ENCODE measurements around the gene TBX5.
A peak's percentile ranks its signal among the peaks of the same experiment; 100 is the strongest.

TBX5 gene

GRCh38 chr12:114405519-114406271 lies at the start of gene TBX5:
Gene TBX5 (minus strand): TSS chr12:114406144. CDS start chr12:114403898, 2,246 bp downstream.
- no peak for DNase-seq

- no peak for DNase-seq
Measured at GRCh38 chr12:114451657-114452056, 45.7 kb upstream of the TBX5 start.

- DNase-seq: no peak
Measured at GRCh38 chr12:114450515-114451300, 44.8 kb upstream of the TBX5 start.

GRCh38 chr12:114450019-114450418 lies 44.1 kb upstream of the TBX5 start:
- no peak for DNase-seq

- DNase-seq: no peak
Measured at GRCh38 chr12:114448618-114448933, 42.6 kb upstream of the TBX5 start.

- DNase-seq: no peak
Measured at GRCh38 chr12:114447799-114448617, 42.1 kb upstream of the TBX5 start.

- DNase-seq: peak in 1 of 56 donors; percentile 2
Measured at GRCh38 chr12:114447274-114447716, 41.4 kb upstream of the TBX5 start.

- no peak for DNase-seq
Measured at GRCh38 chr12:114445401-114446323, 39.7 kb upstream of the TBX5 start.

GRCh38 chr12:114444422-114445279 lies 38.7 kb upstream of the TBX5 start:
- DNase-seq: no peak

GRCh38 chr12:114443607-114444421 lies 37.9 kb upstream of the TBX5 start:
- no peak for DNase-seq

GRCh38 chr12:114442578-114442977 lies 36.6 kb upstream of the TBX5 start:
- DNase-seq: no peak

- no peak for DNase-seq
Measured at GRCh38 chr12:114441545-114441944, 35.6 kb upstream of the TBX5 start.

GRCh38 chr12:114441039-114441383 lies 35.1 kb upstream of the TBX5 start:
- no peak for DNase-seq

GRCh38 chr12:114440270-114441038 lies 34.5 kb upstream of the TBX5 start:
- DNase-seq: no peak

GRCh38 chr12:114439817-114440216 lies 33.9 kb upstream of the TBX5 start:
- DNase-seq: no peak

GRCh38 chr12:114439261-114439683 lies 33.3 kb upstream of the TBX5 start:
- no peak for DNase-seq

- no peak for DNase-seq
Measured at GRCh38 chr12:114438635-114439256, 32.8 kb upstream of the TBX5 start.

GRCh38 chr12:114434341-114434740 lies 28.4 kb upstream of the TBX5 start:
- DNase-seq: no peak
